Adrenal gland (tissue), 5 donors: ENCODE results near the gene SRRM2.

ENCODE experiments used
- CTCF ChIP-seq, 6 experiments: fragments of 450-650 bp in 4 of 6; fragments of 200-600 bp in 2 of 6; sonication (generic) in 1 of 6; IDR thresholded peaks; 1 replicate in 5 of 6; 2 replicates in 1 of 6; pipeline versions ENCODE4 v1.5.1 to v1.8.0; 2016 to 2021; ENCODE audit warnings: antibody characterized with exemption in 6 of 6, mild to moderate bottlenecking in 2 of 6, moderate library complexity in 1 of 6
- POLR2A ChIP-seq, 2 donors: fragments of 450-650 bp; IDR thresholded peaks; one replicate each; pipeline ENCODE4 v1.6.1; 2017; ENCODE audit warnings: antibody characterized with exemption in 2 of 2, mild to moderate bottlenecking in 2 of 2, moderate library complexity in 1 of 2
- donor health status: DM: no; HTN: no; CAD: no.

- TF ChIP-seq CTCF (IDR thresholded peaks at IDR 0.05) (no peak), POLR2A (IDR thresholded peaks at IDR 0.05) (no peak)
These were observed 16.7 kb downstream of the SRRM2 start for GRCh38 chr16:2769100-2769529.
